ENCODE measurements around the gene ATF1.

DNA sequence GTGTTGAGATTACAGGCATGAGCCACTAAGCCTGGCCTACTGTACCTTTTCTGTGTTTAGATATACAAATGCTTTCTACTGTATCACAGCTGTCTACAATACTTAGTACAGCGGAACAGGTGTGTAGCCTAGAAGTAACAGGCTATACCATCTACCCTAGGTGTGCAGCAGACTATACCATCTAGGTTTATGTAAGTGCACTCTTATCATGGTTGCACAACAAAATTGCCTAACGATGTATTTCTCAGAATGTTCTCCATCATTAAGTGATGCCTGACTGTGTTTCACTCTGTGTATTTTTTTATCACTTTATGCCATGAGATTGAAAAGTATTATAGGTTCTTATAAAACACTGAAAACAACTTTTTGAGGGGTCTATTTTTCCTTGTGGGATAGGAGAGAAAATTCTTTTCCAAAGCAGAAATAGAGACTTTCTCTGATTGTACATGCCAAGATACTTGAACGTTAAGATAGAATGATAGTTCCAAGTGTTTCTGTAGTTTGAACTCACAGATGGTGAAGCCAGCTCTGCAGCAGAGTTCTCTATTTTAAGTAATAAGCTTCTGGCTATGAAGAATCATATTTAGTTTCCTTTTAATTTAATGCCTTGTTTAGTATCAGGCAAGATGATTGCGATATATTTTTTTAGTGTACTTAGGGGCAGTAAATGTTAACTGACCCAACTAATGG, 95.9 kb downstream of the ATF1 start:
- TF ChIP-seq, protein P1, sequence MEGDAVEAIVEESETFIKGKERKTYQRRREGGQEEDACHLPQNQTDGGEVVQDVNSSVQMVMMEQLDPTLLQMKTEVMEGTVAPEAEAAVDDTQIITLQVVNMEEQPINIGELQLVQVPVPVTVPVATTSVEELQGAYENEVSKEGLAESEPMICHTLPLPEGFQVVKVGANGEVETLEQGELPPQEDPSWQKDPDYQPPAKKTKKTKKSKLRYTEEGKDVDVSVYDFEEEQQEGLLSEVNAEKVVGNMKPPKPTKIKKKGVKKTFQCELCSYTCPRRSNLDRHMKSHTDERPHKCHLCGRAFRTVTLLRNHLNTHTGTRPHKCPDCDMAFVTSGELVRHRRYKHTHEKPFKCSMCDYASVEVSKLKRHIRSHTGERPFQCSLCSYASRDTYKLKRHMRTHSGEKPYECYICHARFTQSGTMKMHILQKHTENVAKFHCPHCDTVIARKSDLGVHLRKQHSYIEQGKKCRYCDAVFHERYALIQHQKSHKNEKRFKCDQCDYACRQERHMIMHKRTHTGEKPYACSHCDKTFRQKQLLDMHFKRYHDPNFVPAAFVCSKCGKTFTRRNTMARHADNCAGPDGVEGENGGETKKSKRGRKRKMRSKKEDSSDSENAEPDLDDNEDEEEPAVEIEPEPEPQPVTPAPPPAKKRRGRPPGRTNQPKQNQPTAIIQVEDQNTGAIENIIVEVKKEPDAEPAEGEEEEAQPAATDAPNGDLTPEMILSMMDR (IDR thresholded peaks at IDR 0.05), result no peak
- TF ChIP-seq POLR2AphosphoS5 (IDR thresholded peaks at IDR 0.05) (no peak), POLR2A (IDR thresholded peaks at IDR 0.05) (no peak), EP300 (IDR thresholded peaks at IDR 0.05) (no peak)

All from gastroesophageal sphincter (tissue), 3 donors.